B cell (primary cell): ENCODE measurements around the gene CAV3. TPM values are rescaled to one million over a fixed set of nuclear protein-coding genes. Genes with fewer than 3 reads are reported as not detected.
A peak's percentile ranks its signal among the peaks of the same experiment; 100 is the strongest.

Experiments
- ATAC-seq: fragments of 200-7000 bp; cut with Tn5 transposase; one replicate; pipeline ENCODE4 v1.10.0; 2021; ENCODE audit warnings: low read depth, mild to moderate bottlenecking, moderate number of reproducible peaks, moderate library complexity
- CTCF ChIA-PET: fragments of 350-600 bp; sonication (Branson Sonifier 250); formaldehyde crosslinking; loops from one replicate; lab custom pipeline; 2021; ENCODE audit warnings: antibody characterized with exemption, inconsistent platforms; lab: Charles Lee
- POLR2A ChIA-PET: fragments of 350-600 bp; sonication (Branson Sonifier 250); formaldehyde crosslinking; loops from one replicate; lab custom pipeline; 2021; ENCODE audit warnings: antibody characterized with exemption; lab: Charles Lee
- DNase-seq: peaks from one replicate; pipeline ENCODE4 v3.0.0; 2013
- H2AFZ ChIP-seq: 2 replicates; pipeline ENCODE4 v1.6.1; 2012; ENCODE audit warnings: mild to moderate bottlenecking, low read depth, low read length; ENCODE audit not compliant: insufficient read depth, poor library complexity, severe bottlenecking
- H3K27ac ChIP-seq, 2 donors: 1 replicate in 1 of 2; 2 replicates in 1 of 2; pipeline ENCODE4 v1.5.1; 2012 to 2013; ENCODE audit warnings: low read length in 2 of 2, mild to moderate bottlenecking in 2 of 2, moderate library complexity in 1 of 2
- H3K27me3 ChIP-seq, 4 experiments: fragments of 200-600 bp in 1 of 4; sonication (generic) in 1 of 4; replicated peaks in 1 of 4; 1 replicate in 2 of 4; 2 replicates in 2 of 4; pipeline versions ENCODE4 v1.6.1 to v1.7.0; 2013 to 2016; ENCODE audit warnings: low read length in 3 of 4, mild to moderate bottlenecking in 2 of 4, mixed read lengths in 1 of 4, moderate library complexity in 1 of 4; ENCODE audit not compliant: insufficient read depth in 4 of 4, control insufficient read depth in 3 of 4; ENCODE audit errors: control extremely low read depth in 1 of 4
- H3K36me3 ChIP-seq, 2 experiments: replicated peaks in 1 of 2; 1 replicate in 1 of 2; 2 replicates in 1 of 2; pipeline versions ENCODE4 v1.6.1 to v1.7.1; 2013; ENCODE audit warnings: low read length in 1 of 2; ENCODE audit not compliant: insufficient read depth in 2 of 2, control insufficient read depth in 1 of 2; ENCODE audit errors: control extremely low read depth in 1 of 2, extremely low read depth in 1 of 2
- H3K4me1 ChIP-seq, 2 donors: fragments of 200-600 bp in 1 of 2; sonication (generic) in 1 of 2; 1 replicate in 1 of 2; 2 replicates in 1 of 2; pipeline versions ENCODE4 v1.5.1 to v1.6.1; 2013 to 2017; ENCODE audit warnings: low read length in 2 of 2; ENCODE audit not compliant: control insufficient read depth in 2 of 2, insufficient read depth in 2 of 2
- H3K4me2 ChIP-seq: replicated peaks from 2 replicates; pipeline ENCODE3; 2012; ENCODE audit warnings: mild to moderate bottlenecking, low read depth, low read length; ENCODE audit not compliant: poor library complexity, severe bottlenecking
- H3K4me3 ChIP-seq, 5 experiments: fragments of 200-600 bp in 1 of 5; sonication (generic) in 1 of 5; 1 replicate in 3 of 5; 2 replicates in 2 of 5; pipeline versions ENCODE4 v1.5.1 to v1.7.0; 2011 to 2016; ENCODE audit warnings: low read length in 4 of 5, mild to moderate bottlenecking in 4 of 5, low read depth in 2 of 5, control low read depth in 1 of 5, moderate library complexity in 1 of 5; ENCODE audit not compliant: insufficient read depth in 1 of 5; ENCODE audit errors: control extremely low read depth in 1 of 5, extremely low read depth in 1 of 5
- H3K79me2 ChIP-seq: fragments of 200-600 bp; sonication (generic); one replicate; pipeline ENCODE4 v1.6.0; 2016; ENCODE audit warnings: low read length; ENCODE audit not compliant: control insufficient read depth, insufficient read depth
- H3K9ac ChIP-seq: fragments of 200-600 bp; sonication (generic); 2 replicates; pipeline ENCODE4 v1.6.1; 2017; ENCODE audit warnings: mild to moderate bottlenecking, low read length, moderate library complexity
- H3K9me3 ChIP-seq, 3 donors: one replicate each; pipeline versions ENCODE4 v1.6.1 to v1.7.1; 2013; ENCODE audit warnings: low read length in 2 of 3; ENCODE audit not compliant: control insufficient read depth in 2 of 3, insufficient read depth in 1 of 3; ENCODE audit errors: control extremely low read depth in 1 of 3
- H4K20me1 ChIP-seq: 2 replicates; pipeline ENCODE4 v1.6.0; 2012; ENCODE audit warnings: mild to moderate bottlenecking, low read length; ENCODE audit not compliant: insufficient read depth, control insufficient read depth, poor library complexity, severe bottlenecking
- H3K27ac Mint-ChIP-seq: one replicate; pipeline ENCODE4 v1.8.0; 2021; ENCODE audit warnings: mixed read lengths
- H3K27me3 Mint-ChIP-seq: one replicate; pipeline ENCODE4 v1.8.0; 2021; ENCODE audit warnings: mixed read lengths
- H3K4me1 Mint-ChIP-seq: one replicate; pipeline ENCODE4 v1.8.0; 2021; ENCODE audit warnings: mixed read lengths
- H3K4me3 Mint-ChIP-seq: one replicate; pipeline ENCODE4 v1.8.0; 2021; ENCODE audit warnings: mixed read lengths
- H3K9me3 Mint-ChIP-seq: one replicate; pipeline ENCODE4 v1.8.0; 2022; ENCODE audit warnings: mixed read lengths; ENCODE audit not compliant: insufficient read depth
- EZH2 ChIP-seq: IDR thresholded peaks from 2 replicates; pipeline ENCODE4 v1.6.1; 2012; ENCODE audit warnings: borderline replicate concordance, low read depth, mild to moderate bottlenecking, moderate library complexity, low read length; ENCODE audit not compliant: insufficient read depth, poor library complexity, severe bottlenecking
- WGBS: methylation state at CpG from one replicate; pipeline ENCODE4 v1.1.5; 2013; ENCODE audit warnings: missing lambda C conversion rate; ENCODE audit not compliant: insufficient coverage; 5-methylcytosine and 5-hydroxymethylcytosine counted together
- intact Hi-C: fragments of 100-400 bp; cut with micrococcal nuclease; formaldehyde crosslinking; loops from one replicate; pipeline ENCODE4 v1.10.0; 2022
- polyA plus RNA-seq: library from polyadenylated mRNA; depleted of rRNA; stranded (reverse); fragments of >200 nt; gene quantifications from 2 replicates; pipeline ENCODE4 v1.2.3, GENCODE V29; 2012
- total RNA-seq, 2 donors: library from RNA; stranded (reverse); fragments of 120-200 nt in 1 of 2; gene quantifications; 1 replicate in 1 of 2; 2 replicates in 1 of 2; pipeline versions ENCODE4 v1.2.3 to v1.2.4, GENCODE V29; 2013 to 2022
- TF ChIP-seq, protein P1 (sequence below): fragments of 200-600 bp; IDR thresholded peaks from one replicate; pipeline ENCODE4 v1.8.0; 2022; ENCODE audit warnings: antibody characterized with exemption, mild to moderate bottlenecking

CAV3 gene
- total and polyA plus RNA-seq, 2 donors (not counting 1 experiment from before 2014, with no cell fraction given): not detected

DNA sequence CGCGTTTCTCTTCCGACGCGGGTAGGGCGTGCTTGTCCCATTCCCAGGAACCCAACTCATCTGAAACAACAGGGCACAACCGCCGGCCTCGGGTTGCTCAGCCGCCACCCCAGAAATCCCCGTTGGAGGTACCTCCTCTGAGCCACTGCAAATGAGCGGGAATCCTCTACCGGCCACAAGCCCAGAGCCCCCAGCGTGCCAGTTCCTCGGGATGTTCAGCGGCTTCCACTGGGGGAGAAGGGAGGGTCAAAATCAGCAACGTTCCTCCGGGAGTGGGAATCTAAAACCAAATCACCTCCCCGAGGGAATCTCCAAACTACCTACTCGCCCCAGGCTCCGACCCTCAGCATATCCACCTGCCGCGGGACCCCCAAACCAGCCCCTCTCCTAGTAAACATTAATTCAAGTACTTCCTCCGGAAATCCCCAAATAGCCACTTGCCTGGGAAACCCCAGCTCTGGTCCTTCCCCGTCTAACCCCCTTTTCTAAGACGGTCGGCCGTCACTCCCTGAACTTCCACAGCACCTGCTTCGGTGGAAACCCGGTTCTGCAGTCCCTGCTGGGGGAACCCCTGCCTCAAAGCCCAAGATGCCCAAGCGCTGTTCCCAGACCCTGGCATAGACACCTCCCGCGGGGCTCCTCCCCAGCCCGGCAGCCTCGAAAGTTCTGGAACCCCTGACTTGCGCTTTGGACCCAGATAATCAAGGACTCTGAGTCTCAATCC lies 34.9 kb downstream of the CAV3 start:
- H2AFZ ChIP-seq: peak overlapping the region; percentile 63
- H3K27me3 ChIP-seq: peaks cover 0 to 32% (median 12%) of the 10 kb centered on the region in 4 experiments
- H3K9me3 ChIP-seq: no peaks in the 10 kb centered on the region
- H3K4me3 ChIP-seq: peak overlapping the region in 1 of 5 experiments; percentile 4
- Mint-ChIP-seq H3K27ac (no peak overlapping the region), H3K4me1 (peaks cover 19% of the 10 kb centered on the region), H3K9me3 (peaks cover 2% of the 10 kb centered on the region), H3K27me3 (peaks cover 30% of the 10 kb centered on the region), H3K4me3 (peak overlapping the region; percentile 72)
- peaks cover 17 to 22% of the 10 kb centered on the region in 2 donors for H3K4me1 ChIP-seq
- POLR2A ChIA-PET: no interaction called here
- no peak overlapping the region for H3K27ac ChIP-seq
- peak overlapping the region; percentile 81 for H3K4me2 ChIP-seq
- peak overlapping the region; percentile 42 for H3K9ac ChIP-seq
- no peaks in the 10 kb centered on the region for H4K20me1 ChIP-seq
- no peaks in the 10 kb centered on the region for H3K36me3 ChIP-seq
- CTCF ChIA-PET: interaction anchor here (1.1 to 1.7 kb wide), 8 partner anchors 9 to 535 kb away, joined by 3 to 10 read pairs (median 4); no protein-coding TSS in a partner anchor
- DNase-seq (peak; percentile 12), ATAC-seq (no peak)
- no peaks in the 10 kb centered on the region for H3K79me2 ChIP-seq
- TF ChIP-seq, protein P1, sequence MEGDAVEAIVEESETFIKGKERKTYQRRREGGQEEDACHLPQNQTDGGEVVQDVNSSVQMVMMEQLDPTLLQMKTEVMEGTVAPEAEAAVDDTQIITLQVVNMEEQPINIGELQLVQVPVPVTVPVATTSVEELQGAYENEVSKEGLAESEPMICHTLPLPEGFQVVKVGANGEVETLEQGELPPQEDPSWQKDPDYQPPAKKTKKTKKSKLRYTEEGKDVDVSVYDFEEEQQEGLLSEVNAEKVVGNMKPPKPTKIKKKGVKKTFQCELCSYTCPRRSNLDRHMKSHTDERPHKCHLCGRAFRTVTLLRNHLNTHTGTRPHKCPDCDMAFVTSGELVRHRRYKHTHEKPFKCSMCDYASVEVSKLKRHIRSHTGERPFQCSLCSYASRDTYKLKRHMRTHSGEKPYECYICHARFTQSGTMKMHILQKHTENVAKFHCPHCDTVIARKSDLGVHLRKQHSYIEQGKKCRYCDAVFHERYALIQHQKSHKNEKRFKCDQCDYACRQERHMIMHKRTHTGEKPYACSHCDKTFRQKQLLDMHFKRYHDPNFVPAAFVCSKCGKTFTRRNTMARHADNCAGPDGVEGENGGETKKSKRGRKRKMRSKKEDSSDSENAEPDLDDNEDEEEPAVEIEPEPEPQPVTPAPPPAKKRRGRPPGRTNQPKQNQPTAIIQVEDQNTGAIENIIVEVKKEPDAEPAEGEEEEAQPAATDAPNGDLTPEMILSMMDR: no peak
- TF ChIP-seq EZH2: no peak
- WGBS: 5% methylated on average over 35 of the region's 36 CpGs
- intact Hi-C loops: loop anchor here (10.0 kb wide), 1 partner anchor 536 kb away; no protein-coding TSS in a partner anchor
